ENCODE measurements around the gene ICAM4.

The ICAM4 gene

GRCh38 chr19:10316229-10317044 lies 29.7 kb downstream of the ICAM4 start:
- H3K27ac ChIP-seq: peak overlapping the region; percentile 76
- no peak for TF ChIP-seq CTCF (conservative IDR thresholded peaks at IDR 0.05; ENCODE audit: low read depth)
- DNase-seq (ENCODE audit: low spot score): no peak
- ChIA-PET POLR2A (ENCODE audit: low non-redundant PET) (interaction anchor here (0.6 to 0.7 kb wide), 2 partner anchors 10 to 155 kb away, joined by 3 to 9 read pairs; no protein-coding TSS in a partner anchor), CTCF (interaction anchor here (0.5 kb wide), 1 partner anchor 84 kb away, joined by 3 read pairs; no protein-coding TSS in a partner anchor)

GRCh38 chr19:10317045-10317856 lies 30.5 kb downstream of the ICAM4 start:
- no peak for TF ChIP-seq CTCF (conservative IDR thresholded peaks at IDR 0.05; ENCODE audit: low read depth)
- peak overlapping the region; percentile 76 for H3K27ac ChIP-seq
- CTCF ChIA-PET: interaction anchor here (0.5 kb wide), 1 partner anchor 83 kb away, joined by 3 read pairs; no protein-coding TSS in a partner anchor
- POLR2A ChIA-PET (ENCODE audit: low non-redundant PET): interaction anchor here (0.6 kb wide), 1 partner anchor 48 kb away, joined by 3 read pairs; no protein-coding TSS in a partner anchor
- DNase-seq (ENCODE audit: low spot score): no peak

GRCh38 chr19:10317857-10318462 lies 31.2 kb downstream of the ICAM4 start:
- no peak for TF ChIP-seq CTCF (conservative IDR thresholded peaks at IDR 0.05; ENCODE audit: low read depth)
- POLR2A ChIA-PET (ENCODE audit: low non-redundant PET): interaction anchor here (0.6 kb wide), 1 partner anchor 48 kb away, joined by 3 read pairs; no protein-coding TSS in a partner anchor

GRCh38 chr19:10318807-10319682 lies 32.3 kb downstream of the ICAM4 start:
- peak overlapping the region; percentile 76 for H3K27ac ChIP-seq
- no peak for DNase-seq (ENCODE audit: low spot score)
- ChIA-PET POLR2A (ENCODE audit: low non-redundant PET) (no interaction called here), CTCF (interaction anchor here (1.0 to 1.2 kb wide), 2 partner anchors 12 to 49 kb away, joined by 3 read pairs; no protein-coding TSS in a partner anchor)
- no peak for TF ChIP-seq CTCF (conservative IDR thresholded peaks at IDR 0.05; ENCODE audit: low read depth)

More at GRCh38 chr19:10317857-10318462, 31.2 kb downstream of the ICAM4 start:
- DNase-seq (ENCODE audit: low spot score): no peak
- CTCF ChIA-PET: interaction anchor here (1.0 to 1.2 kb wide), 2 partner anchors 13 to 48 kb away, joined by 3 read pairs; no protein-coding TSS in a partner anchor
- peak overlapping the region; percentile 76 for H3K27ac ChIP-seq

- no peak for TF ChIP-seq CTCF (conservative IDR thresholded peaks at IDR 0.05; ENCODE audit: low read depth)
- H3K27ac ChIP-seq: no peak overlapping the region
- POLR2A ChIA-PET (ENCODE audit: low non-redundant PET): no interaction called here
- CTCF ChIA-PET: interaction anchor here (0.6 to 0.9 kb wide), 2 partner anchors 33 to 62 kb away, joined by 3 to 5 read pairs; no protein-coding TSS in a partner anchor
- no peak for DNase-seq (ENCODE audit: low spot score)
These were observed 34.1 kb downstream of the ICAM4 start for GRCh38 chr19:10320602-10321416.
